RKO (cell line): Measurements from ENCODE around the gene CD44.
"Not testable (repeated sequence)": the region's sequence is repeated elsewhere in the genome, so short reads cannot be mapped to it uniquely, and the experiment has no call there.

ENCODE experiments used
- DNase-seq: peaks from one replicate; pipeline ENCODE4 v3.0.0-alpha.2; 2016; ENCODE audit warnings: low spot score

CD44 gene

GRCh38 chr11:35214226-35214770 lies 75.3 kb downstream of the CD44 start:
- DNase-seq, result no peak

- peak; percentile 84 for DNase-seq
Measured at GRCh38 chr11:35214792-35215193, 75.8 kb downstream of the CD44 start.

- no peak for DNase-seq
Measured at GRCh38 chr11:35215945-35216344, 77.0 kb downstream of the CD44 start.

GRCh38 chr11:35216962-35217678 lies 78.1 kb downstream of the CD44 start:
- DNase-seq, result no peak

GRCh38 chr11:35218956-35219355 lies 80.0 kb downstream of the CD44 start:
- DNase-seq, result no peak

- no peak for DNase-seq
Measured at GRCh38 chr11:35223371-35223796, 84.4 kb downstream of the CD44 start.

GRCh38 chr11:35223991-35224390 lies 85.0 kb downstream of the CD44 start:
- DNase-seq, result no peak

- DNase-seq, result no peak
Measured at GRCh38 chr11:35225946-35226520, 87.1 kb downstream of the CD44 start.

GRCh38 chr11:35226756-35227155 lies 87.8 kb downstream of the CD44 start:
- DNase-seq, result not testable (repeated sequence)

GRCh38 chr11:35227576-35228327 lies 88.8 kb downstream of the CD44 start:
- peak; percentile 19 for DNase-seq

GRCh38 chr11:35228328-35228725 lies 89.4 kb downstream of the CD44 start:
- DNase-seq, result no peak

- no peak for DNase-seq
Measured at GRCh38 chr11:35230388-35230787, 91.4 kb downstream of the CD44 start.

- no peak for DNase-seq
Measured at GRCh38 chr11:35231076-35231860, 92.3 kb downstream of the CD44 start.

GRCh38 chr11:35232891-35233330 lies 93.9 kb downstream of the CD44 start:
- DNase-seq, result no peak

- DNase-seq, result no peak
Measured at GRCh38 chr11:35233518-35233917, 94.5 kb downstream of the CD44 start.

GRCh38 chr11:35234460-35235156 lies 95.6 kb downstream of the CD44 start:
- no peak for DNase-seq

- no peak for DNase-seq
Measured at GRCh38 chr11:35235157-35235468, 96.1 kb downstream of the CD44 start.

- DNase-seq, result no peak
Measured at GRCh38 chr11:35235498-35235897, 96.5 kb downstream of the CD44 start.

- DNase-seq, result no peak
Measured at GRCh38 chr11:35235936-35236666, 97.1 kb downstream of the CD44 start.

- no peak for DNase-seq
Measured at GRCh38 chr11:35236667-35237003, 97.7 kb downstream of the CD44 start.

- DNase-seq, result no peak
Measured at GRCh38 chr11:35237351-35237750, 98.4 kb downstream of the CD44 start.
